NCI-H69 (cell line): Measurements from ENCODE around the gene OR52B2.
A peak's percentile ranks its signal among the peaks of the same experiment; 100 is the strongest.

Experiments used
- DNase-seq: peaks from one replicate; lab custom pipeline; 2025; lab: John Stamatoyannopoulos, UW

The OR52B2 gene

DNA sequence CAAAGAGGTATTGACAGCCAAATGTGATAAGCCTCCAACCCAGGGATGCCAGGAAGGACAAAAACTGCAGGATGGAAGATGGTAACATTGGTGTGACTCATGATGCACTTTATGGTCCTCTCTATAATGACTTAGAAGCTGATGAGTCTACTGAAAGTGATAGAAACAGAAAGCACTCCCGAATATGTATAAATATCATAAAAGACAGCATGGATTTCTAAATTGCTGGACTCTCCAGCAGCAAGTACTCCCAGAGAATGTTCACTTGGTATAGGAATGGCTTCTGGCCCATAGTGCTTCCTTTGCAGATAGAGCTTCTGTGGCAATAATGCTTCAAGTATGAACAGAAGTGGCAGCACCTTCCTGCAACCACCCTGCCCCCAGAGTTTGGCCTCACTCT, at the start of gene OR52B2:
OR52B2 (minus strand) TSS at position 101 of the 400 bp plus-strand sequence; CDS start at position 101, 0 bp downstream.
- no peak for DNase-seq

GRCh38 chr11:6219359-6219758, 49.2 kb upstream of the OR52B2 start:
- peak; percentile 5 for DNase-seq

- no peak for DNase-seq
Measured at GRCh38 chr11:6217722-6218121, 47.6 kb upstream of the OR52B2 start.

DNA sequence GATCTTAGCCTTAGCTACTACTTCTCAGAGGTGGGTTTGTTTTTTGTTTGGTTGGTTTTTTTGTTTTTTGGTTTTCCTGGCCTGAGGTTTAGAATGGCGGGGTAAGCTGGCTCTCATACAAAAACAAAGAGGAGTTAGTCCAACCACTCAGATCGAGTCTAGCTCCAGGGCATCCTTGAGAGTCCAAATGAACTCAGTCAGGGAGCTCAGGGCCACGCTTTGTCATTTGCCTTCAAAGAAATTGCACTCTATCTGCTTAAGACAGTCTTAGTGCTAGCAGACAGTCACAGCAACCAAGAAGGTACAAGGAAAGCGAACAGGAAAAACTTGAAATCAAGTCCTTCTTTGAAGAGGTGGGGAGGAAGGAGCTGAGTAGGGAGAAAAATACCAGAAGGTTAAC, 46.4 kb upstream of the OR52B2 start:
- no peak for DNase-seq

DNA sequence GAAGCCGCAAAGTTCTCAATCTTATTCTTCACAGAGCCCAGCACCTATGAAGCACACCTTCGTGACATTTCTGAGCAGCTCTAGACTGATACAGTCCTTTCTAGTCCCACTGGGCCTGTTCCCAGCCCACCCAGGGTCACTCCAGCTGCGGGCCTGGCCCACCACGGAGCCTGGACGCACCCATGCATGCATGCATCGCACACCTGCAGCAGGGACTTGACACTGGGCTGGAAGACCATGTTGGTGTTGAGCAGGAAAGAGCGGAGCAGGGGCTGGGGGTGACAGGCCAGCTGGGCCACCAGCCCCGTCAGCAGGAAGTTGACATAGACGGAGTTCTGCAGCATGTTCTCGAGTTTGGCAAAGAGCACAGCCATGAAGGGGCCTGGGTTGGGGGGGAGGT, 44.4 kb upstream of the OR52B2 start:
- DNase-seq, result no peak

- DNase-seq, result no peak
Measured at GRCh38 chr11:6210274-6210955, 40.3 kb upstream of the OR52B2 start.

DNA sequence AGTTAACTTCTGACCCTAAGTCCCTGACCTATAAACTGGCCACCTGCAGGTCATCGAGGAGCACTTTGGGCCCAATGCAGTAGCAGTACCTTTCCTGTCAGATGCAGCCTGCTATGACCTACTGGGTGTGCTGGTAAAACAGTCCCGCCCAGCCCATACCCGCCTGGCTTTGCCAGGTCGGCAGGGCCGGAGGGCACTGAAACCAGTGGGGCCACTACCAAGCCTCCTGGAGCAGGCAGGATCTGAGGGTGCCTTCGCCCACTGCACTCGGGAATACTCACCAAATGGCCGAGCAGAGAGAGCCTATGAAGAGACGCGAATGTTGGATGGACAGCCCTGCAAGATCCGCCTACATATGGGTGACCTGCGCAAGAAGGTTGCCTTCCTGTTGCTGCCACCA, 39.7 kb upstream of the OR52B2 start:
- DNase-seq, result no peak

DNA sequence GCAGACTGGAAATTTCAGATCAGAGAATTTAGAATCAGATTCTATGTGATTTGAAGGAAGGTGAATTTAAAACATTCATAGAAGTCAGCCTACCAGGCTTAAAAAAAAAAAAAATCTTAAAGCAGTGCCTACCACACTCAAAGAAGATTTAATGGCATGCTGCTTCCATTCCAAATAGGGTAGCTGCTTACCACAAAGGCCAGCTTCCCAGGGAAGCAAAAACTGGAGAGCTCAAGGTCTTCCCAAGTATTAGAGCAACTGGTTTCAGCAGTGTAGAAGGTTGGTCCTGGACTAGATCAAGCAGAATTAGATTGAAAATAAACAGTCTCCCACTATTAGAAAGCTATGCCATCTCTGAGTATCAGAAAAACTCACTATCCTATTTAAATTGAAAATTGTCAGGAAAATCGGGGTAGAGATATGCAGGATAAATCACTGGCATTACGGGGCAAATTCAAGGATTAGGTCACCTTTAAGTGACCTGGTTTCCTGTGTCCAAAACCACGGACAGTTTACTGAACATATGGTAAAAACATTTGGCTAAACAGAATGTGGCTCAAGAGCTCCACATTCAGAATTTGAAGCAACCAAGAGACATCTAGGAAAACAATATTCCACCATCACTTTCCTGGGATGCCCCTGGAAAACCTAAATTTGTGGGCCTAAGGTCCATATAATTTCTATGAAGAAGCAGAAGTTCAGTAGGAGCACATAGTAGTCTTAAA, 36.5 kb upstream of the OR52B2 start:
- DNase-seq, result no peak

DNA sequence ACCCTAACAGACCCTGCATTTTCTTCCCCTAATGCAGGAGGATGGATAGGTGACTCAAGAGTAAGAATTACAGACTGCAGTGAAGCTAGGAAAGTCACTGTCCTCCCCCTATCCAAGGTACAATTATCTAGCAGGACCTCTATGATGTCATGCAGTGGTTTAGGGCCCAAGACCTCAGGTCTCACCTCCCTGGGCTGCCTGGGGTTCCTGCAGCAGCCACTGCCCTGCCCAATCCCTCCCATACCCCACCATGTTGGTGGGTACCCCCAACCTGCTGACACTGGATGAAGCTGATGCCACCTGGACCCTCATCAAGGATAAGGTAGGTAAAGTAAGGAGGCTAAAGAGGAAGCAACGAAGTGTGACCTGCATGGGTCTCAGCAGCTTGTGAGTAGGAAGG, 35.2 kb upstream of the OR52B2 start, which contains the start of gene C11orf42:
C11orf42 (plus strand) TSS at position 192 of the 400 bp plus-strand sequence; CDS start at position 251, 59 bp downstream.
- DNase-seq, result no peak

DNA sequence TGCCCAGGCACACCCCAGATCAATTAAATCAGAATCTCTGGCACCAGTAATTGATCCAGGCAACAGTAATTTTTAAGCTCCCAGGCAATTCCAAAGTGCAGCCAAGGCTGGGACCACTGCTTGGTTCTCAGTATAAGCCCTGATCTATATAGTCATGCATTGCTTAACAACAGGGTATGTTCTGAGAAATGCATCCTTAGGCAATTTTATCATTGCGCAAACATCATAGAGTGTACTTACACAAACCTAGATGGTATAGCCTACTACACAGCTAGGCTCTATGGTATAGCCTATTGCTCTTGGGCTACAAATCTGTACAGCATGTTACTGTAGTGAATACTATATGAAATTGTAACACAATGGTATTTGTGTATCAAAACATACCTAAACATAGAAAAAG, 34.6 kb upstream of the OR52B2 start:
- no peak for DNase-seq

- no peak for DNase-seq
Measured at GRCh38 chr11:6203327-6203726, 33.2 kb upstream of the OR52B2 start.

DNA sequence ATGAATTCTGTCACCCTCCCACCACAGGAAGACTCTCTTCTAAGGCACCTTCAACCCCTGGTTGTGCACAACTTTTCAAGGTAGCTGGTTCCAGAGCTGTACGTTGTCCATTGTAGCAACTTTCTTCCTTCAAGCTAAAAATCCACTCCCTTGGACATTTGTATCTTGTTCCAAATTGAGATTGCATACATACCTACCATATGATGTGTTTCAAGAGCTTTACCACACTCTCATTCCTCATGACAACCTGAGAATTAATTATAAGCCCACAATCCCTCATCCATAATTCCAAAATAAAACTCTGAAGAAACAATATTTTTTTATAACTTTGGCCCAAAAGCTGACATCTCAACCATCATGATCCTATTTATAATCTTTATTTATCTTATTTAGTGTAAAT, 31.9 kb upstream of the OR52B2 start:
- DNase-seq, result no peak

- no peak for DNase-seq
Measured at GRCh38 chr11:6201481-6201880, 31.4 kb upstream of the OR52B2 start.

GRCh38 chr11:6200975-6201374, 30.8 kb upstream of the OR52B2 start:
- no peak for DNase-seq

DNA sequence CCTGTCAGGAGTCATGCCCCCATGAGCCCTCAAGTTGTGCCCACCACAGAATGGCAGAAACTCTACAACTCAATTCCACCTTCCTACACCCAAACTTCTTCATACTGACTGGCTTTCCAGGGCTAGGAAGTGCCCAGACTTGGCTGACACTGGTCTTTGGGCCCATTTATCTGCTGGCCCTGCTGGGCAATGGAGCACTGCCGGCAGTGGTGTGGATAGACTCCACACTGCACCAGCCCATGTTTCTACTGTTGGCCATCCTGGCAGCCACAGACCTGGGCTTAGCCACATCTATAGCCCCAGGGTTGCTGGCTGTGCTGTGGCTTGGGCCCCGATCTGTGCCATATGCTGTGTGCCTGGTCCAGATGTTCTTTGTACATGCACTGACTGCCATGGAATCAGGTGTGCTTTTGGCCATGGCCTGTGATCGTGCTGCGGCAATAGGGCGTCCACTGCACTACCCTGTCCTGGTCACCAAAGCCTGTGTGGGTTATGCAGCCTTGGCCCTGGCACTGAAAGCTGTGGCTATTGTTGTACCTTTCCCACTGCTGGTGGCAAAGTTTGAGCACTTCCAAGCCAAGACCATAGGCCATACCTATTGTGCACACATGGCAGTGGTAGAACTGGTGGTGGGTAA, 29.2 kb upstream of the OR52B2 start, which contains the start of gene OR52W1:
OR52W1 (plus strand) TSS at position 51 of the 637 bp plus-strand sequence; CDS start at position 51, 0 bp downstream.
- no peak for DNase-seq

GRCh38 chr11:6197466-6198200, 27.5 kb upstream of the OR52B2 start:
- peak; percentile 10 for DNase-seq

- DNase-seq, result no peak
Measured at GRCh38 chr11:6196396-6196795, 26.3 kb upstream of the OR52B2 start.

GRCh38 chr11:6194065-6194581, 24.0 kb upstream of the OR52B2 start:
- no peak for DNase-seq

- DNase-seq, result no peak
Measured at GRCh38 chr11:6191742-6192141, 21.6 kb upstream of the OR52B2 start.

GRCh38 chr11:6175440-6175839, 5.3 kb upstream of the OR52B2 start:
- DNase-seq, result no peak

DNA sequence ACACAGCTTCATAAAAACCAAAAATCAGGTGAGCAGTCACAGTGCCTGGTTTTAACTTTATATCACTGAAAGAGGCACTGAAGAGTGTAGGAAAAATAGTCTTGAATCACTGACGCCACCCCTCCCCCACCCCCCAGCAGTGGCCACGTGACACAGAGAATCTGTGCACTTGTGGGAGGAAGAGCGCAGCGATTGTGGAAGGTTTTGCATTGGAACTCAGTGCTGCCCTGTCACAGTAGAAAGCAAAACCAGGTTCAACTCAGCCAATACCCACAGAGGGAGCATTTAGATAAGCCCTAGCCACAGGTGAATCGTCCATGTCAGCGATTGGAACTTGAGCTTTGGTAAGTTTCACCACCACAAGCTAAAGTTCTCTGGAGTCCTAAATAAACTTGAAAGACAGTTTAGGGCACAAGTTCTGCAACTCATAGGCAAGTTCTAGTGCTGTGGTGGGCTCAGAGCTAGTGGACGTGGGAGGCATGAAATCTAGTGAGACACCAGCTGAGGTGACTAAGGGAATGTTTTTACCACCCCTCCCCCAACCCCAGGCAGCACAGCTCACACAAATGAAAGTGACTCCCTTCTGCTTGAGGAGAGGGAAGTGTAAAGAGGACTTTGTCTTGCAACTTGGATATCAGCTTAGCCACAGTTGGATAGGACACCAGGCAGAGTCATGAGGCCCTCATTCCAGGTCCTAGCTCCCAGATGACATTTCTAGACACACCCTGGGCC, 13.3 kb downstream of the OR52B2 start:
- DNase-seq, result no peak
